ENCODE results near the gene PRM2.

The PRM2 gene

GRCh38 chr16:11276143-11276895 lies at the start of gene PRM2:
Gene PRM2 (minus strand): TSS chr16:11276480. CDS start chr16:11276370, 110 bp downstream.
- no peak for DNase-seq (ENCODE audit: low read depth in 2 of 3, low spot score in 2 of 3)

- no peak for DNase-seq (ENCODE audit: low read depth in 2 of 3, low spot score in 2 of 3)
These were observed 49.3 kb upstream of the PRM2 start for GRCh38 chr16:11325404-11326083.

GRCh38 chr16:11323551-11324336 lies 47.5 kb upstream of the PRM2 start:
- DNase-seq (ENCODE audit: low read depth in 2 of 3, low spot score in 2 of 3), result no peak

GRCh38 chr16:11322823-11323222 lies 46.5 kb upstream of the PRM2 start:
- DNase-seq (ENCODE audit: low read depth in 2 of 3, low spot score in 2 of 3), result no peak

- no peak for DNase-seq (ENCODE audit: low read depth in 2 of 3, low spot score in 2 of 3)
These were observed 45.4 kb upstream of the PRM2 start for GRCh38 chr16:11321662-11322061.

GRCh38 chr16:11320170-11320569 lies 43.9 kb upstream of the PRM2 start:
- DNase-seq (ENCODE audit: low read depth in 2 of 3, low spot score in 2 of 3), result no peak

- DNase-seq (ENCODE audit: low read depth in 2 of 3, low spot score in 2 of 3), result no peak
These were observed 43.4 kb upstream of the PRM2 start for GRCh38 chr16:11319529-11320146.

GRCh38 chr16:11318817-11319216 lies 42.5 kb upstream of the PRM2 start:
- no peak for DNase-seq (ENCODE audit: low read depth in 2 of 3, low spot score in 2 of 3)

GRCh38 chr16:11316331-11317015 lies 40.2 kb upstream of the PRM2 start:
- no peak for DNase-seq (ENCODE audit: low read depth in 2 of 3, low spot score in 2 of 3)

- DNase-seq (ENCODE audit: low read depth in 2 of 3, low spot score in 2 of 3), result no peak
These were observed 39.2 kb upstream of the PRM2 start for GRCh38 chr16:11315510-11315909.

- DNase-seq (ENCODE audit: low read depth in 2 of 3, low spot score in 2 of 3), result no peak
These were observed 38.1 kb upstream of the PRM2 start for GRCh38 chr16:11314309-11314894.

- no peak for DNase-seq (ENCODE audit: low read depth in 2 of 3, low spot score in 2 of 3)
These were observed 37.4 kb upstream of the PRM2 start for GRCh38 chr16:11313493-11314308.

GRCh38 chr16:11312718-11313492 lies 36.6 kb upstream of the PRM2 start:
- DNase-seq (ENCODE audit: low read depth in 2 of 3, low spot score in 2 of 3), result no peak

GRCh38 chr16:11310997-11311561 lies 34.8 kb upstream of the PRM2 start:
- no peak for DNase-seq (ENCODE audit: low read depth in 2 of 3, low spot score in 2 of 3)

GRCh38 chr16:11310634-11310977 lies 34.3 kb upstream of the PRM2 start:
- DNase-seq (ENCODE audit: low read depth in 2 of 3, low spot score in 2 of 3), result no peak

- no peak for DNase-seq (ENCODE audit: low read depth in 2 of 3, low spot score in 2 of 3)
These were observed 33.8 kb upstream of the PRM2 start for GRCh38 chr16:11309895-11310633.

GRCh38 chr16:11308493-11309283 lies 32.4 kb upstream of the PRM2 start:
- no peak for DNase-seq (ENCODE audit: low read depth in 2 of 3, low spot score in 2 of 3)
